ENCODE results near the gene UBE2C. TPM values are rescaled to one million over a fixed set of nuclear protein-coding genes. Genes with fewer than 3 reads are reported as not detected.

The UBE2C gene
- total RNA-seq, 1 experiment from 2014 or later, result 268 TPM

- Mint-ChIP-seq H3K27me3 (ENCODE audit: low read depth) (peaks cover 10% of the 10 kb centered on the region), H3K36me3 (ENCODE audit: insufficient read depth in 1 of 3, low read depth in 3 of 3) (peaks cover 25 to 37% (median 33%) of the 10 kb centered on the region in 3 experiments), H3K4me3 (no peak overlapping the region), H3K9me3 (no peaks in the 10 kb centered on the region; a peak in 1 of 5 replicates), H3K27ac (peak overlapping the region in 2 of 3 experiments; percentile 3 to 93; a peak in 2 of 7 replicates), H3K4me1 (peaks cover 13 to 21% of the 10 kb centered on the region in 2 experiments)
- Histone ChIP-seq H4K91ac (ENCODE audit: insufficient read length, low read depth, low read length) (no peak overlapping the region), H3K23me2 (ENCODE audit: insufficient read length, low read depth, low read length, poor library complexity, severe bottlenecking) (peaks cover 6% of the 10 kb centered on the region), H4K20me1 (ENCODE audit: control insufficient read depth, insufficient read depth, insufficient read length) (no peaks in the 10 kb centered on the region), H2AK5ac (ENCODE audit: insufficient read length, low read length) (no peak overlapping the region), H3K4me2 (ENCODE audit: insufficient read depth, insufficient read length, low read length) (no peak overlapping the region), H3K18ac (ENCODE audit: insufficient read length, low read depth, low read length) (no peak overlapping the region), H2BK5ac (ENCODE audit: insufficient read length, low read length) (no peak overlapping the region), H3K4ac (ENCODE audit: low read depth, low read length) (no peak overlapping the region), H3K56ac (ENCODE audit: insufficient read length, low read depth, low read length) (no peak overlapping the region), H3K79me2 (ENCODE audit: insufficient read depth, low read length) (peaks cover 6% of the 10 kb centered on the region; the same call in 1 of the 2 replicates), H3K4me1 (ENCODE audit: insufficient read depth, low read length) (no peaks in the 10 kb centered on the region), H3K79me1 (ENCODE audit: insufficient read depth, low read depth, low read length, poor library complexity, severe bottlenecking) (peaks cover 3% of the 10 kb centered on the region), H3T11ph (ENCODE audit: low read length) (no peak overlapping the region), H3K14ac (ENCODE audit: insufficient read depth, low read length) (no peak overlapping the region), H3K27ac (ENCODE audit: insufficient read length, low read depth, low read length) (no peak overlapping the region), H2BK120ac (ENCODE audit: low read depth, low read length, poor library complexity, severe bottlenecking) (no peak overlapping the region), H4K8ac (replicated peaks; ENCODE audit: insufficient read length, low read depth, low read length) (no peak overlapping the region), H2BK12ac (ENCODE audit: insufficient read length, low read depth, low read length) (no peak overlapping the region), H2BK15ac (ENCODE audit: low read depth, low read length) (no peak overlapping the region), H3K27me3 (ENCODE audit: insufficient read depth, low read length) (no peaks in the 10 kb centered on the region; the same call in 1 of the 2 replicates), H3K9ac (ENCODE audit: extremely low read depth, insufficient read length, low read length) (no peak overlapping the region), H4K5ac (ENCODE audit: insufficient read length, low read depth, low read length) (no peak overlapping the region), H3K9me3 (ENCODE audit: control insufficient read depth, low read depth, low read length) (no peaks in the 10 kb centered on the region), H2AFZ (ENCODE audit: low read length) (no peak overlapping the region), H3K23ac (ENCODE audit: insufficient read length, low read depth, low read length) (no peak overlapping the region), H2BK20ac (ENCODE audit: low read depth, low read length, poor library complexity, severe bottlenecking) (no peak overlapping the region)
- WGBS (ENCODE audit: extremely low coverage, insufficient read length, low lambda C conversion rate), result no CpG with 5 or more reads among the region's 3 CpGs
- no peak for DNase-seq
- no peak for TF ChIP-seq CTCF (conservative IDR thresholded peaks at IDR 0.05)
Observed at GRCh38 chr20:45818239-45818638, 5.8 kb downstream of the UBE2C start.
